ENCODE results near the gene ANO2.

Gene ANO2

GRCh38 chr12:5923043-5923605 is 21.9 kb downstream of the ANO2 start:
- no peak for DNase-seq
- intact Hi-C loops (cut with DNase I) = no loop called here

DNA sequence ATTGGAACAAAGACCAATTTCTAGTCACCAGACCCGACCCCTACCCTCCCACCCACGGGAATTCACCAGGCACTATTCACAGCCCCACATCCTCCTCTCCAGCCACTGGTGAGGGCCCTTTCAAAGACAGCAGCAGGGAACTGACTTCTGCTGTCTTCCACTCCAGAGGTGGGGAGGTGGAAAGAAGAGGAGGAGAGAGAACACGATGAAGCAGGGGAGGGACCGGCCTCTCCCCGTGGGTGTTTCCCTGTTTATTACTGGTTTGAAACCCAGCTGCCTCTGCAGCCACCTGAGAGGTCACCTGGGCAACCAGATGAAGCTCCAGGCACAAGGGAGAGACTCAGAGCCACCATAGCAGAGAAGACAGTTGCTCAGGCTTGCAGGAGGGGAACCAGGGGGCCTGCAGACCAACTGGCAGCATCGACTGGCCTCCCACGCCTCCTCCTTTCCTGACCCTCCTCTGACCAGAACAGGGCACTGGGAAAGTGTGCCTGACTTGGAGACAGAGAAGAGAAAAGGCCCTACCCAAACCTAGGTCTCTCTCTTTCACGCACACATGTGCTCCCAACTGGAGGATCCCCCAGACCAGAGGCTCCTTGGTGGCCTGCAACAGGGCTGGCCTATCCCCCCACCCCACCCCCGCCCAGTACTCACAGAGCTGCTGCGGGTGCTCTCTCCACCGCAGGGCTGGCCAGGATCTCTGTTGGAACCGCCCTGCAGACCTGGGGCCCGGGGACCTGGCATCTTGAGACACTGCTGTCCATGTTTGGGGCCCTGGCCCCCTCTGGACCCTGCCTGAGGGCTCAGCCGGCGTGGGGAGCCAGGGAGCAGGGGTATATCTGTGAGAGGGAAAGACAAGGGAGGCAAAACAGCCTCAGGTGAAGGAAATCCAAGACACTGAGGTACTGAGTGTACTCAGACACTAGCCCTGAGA is 22.8 kb downstream of the ANO2 start:
- peak in 13 of 42 donors; percentile 13 to 61 (median 30) for DNase-seq
- intact Hi-C loops (cut with DNase I) = no loop called here

DNA sequence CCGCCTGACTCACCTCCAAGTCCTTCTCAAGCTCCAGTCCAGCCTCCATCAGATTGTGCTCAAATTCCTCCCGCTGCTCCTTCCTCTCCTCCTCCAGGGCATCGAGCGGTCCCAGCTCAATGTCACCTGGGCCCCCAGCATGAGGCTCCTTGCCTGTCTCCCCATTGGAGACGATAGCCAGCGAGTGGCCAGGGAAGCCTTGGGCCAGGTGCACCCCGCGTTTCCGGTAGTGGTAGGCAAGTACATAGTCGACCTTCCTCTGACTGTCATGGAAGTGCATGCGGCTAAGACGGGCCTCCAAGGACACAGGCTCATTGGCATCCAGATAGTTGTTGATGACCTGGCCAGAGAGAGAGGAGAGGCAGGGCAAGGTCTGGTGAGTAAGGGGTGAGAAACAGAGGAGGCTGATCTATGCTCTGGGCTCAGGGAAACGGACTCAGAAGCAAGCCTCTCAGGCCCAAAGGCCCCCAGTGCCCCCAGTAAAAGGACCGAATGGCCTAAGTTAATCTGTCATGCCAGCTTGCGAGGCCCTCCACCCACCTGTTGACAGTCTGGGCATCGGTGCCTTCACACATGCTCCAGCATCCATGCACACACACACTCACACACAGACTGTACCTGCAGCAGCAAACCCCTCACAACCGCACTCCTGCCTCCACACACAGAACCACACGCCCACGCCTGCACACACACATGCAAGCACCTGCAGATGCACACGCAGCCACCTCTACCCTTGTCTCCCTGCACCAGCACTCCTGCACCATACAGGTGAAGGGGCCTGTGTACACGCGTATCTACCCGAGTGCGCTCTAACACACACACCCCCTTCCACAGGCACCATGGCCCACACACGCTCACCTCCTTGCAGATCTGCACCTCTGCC is 23.8 kb downstream of the ANO2 start:
- DNase-seq = peak in 40 of 42 donors; percentile 4 to 77 (median 52)
- intact Hi-C loops (cut with DNase I) = no loop called here

DNA sequence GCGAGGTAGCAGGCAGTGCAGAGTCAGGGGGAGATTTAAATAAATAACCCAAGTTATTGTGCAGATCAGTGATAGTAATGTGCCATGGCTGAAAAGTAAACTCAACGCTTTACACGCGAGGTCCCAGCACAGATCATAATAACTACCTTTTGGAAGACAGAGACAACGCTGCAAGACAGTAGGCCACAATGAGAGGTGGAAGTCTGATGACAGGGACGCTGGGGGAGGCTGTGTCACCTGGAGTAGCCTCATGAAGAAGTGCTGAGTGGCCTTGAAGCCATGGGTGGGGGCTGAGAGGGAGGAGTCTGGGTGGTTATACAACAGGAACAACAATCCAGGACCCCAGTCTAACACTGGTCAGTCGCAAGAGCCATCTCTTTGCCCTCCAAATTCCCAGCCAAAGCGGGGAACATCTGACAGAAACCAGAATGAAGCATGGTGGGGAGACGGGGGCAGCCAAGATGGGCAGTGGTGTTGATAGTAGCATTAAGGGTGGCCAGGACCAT is 28.2 kb downstream of the ANO2 start:
- DNase-seq = no peak
- intact Hi-C loops (cut with DNase I) = no loop called here

GRCh38 chr12:5915511-5915910 is 29.5 kb downstream of the ANO2 start:
- DNase-seq = no peak
- intact Hi-C loops (cut with DNase I) = no loop called here

- intact Hi-C loops (cut with DNase I) = no loop called here
- no peak for DNase-seq
Measured at GRCh38 chr12:5914387-5915149, 30.5 kb downstream of the ANO2 start.

GRCh38 chr12:5913387-5913786 is 31.7 kb downstream of the ANO2 start:
- DNase-seq = peak in 1 of 42 donors; percentile 18
- intact Hi-C loops (cut with DNase I) = no loop called here

- intact Hi-C loops (cut with DNase I) = no loop called here
- DNase-seq = peak in 2 of 42 donors; percentile 19 to 29
Measured at GRCh38 chr12:5912437-5913334, 32.4 kb downstream of the ANO2 start.

GRCh38 chr12:5912011-5912410 is 33.0 kb downstream of the ANO2 start:
- peak in 1 of 42 donors; percentile 6 for DNase-seq
- intact Hi-C loops (cut with DNase I) = no loop called here

DNA sequence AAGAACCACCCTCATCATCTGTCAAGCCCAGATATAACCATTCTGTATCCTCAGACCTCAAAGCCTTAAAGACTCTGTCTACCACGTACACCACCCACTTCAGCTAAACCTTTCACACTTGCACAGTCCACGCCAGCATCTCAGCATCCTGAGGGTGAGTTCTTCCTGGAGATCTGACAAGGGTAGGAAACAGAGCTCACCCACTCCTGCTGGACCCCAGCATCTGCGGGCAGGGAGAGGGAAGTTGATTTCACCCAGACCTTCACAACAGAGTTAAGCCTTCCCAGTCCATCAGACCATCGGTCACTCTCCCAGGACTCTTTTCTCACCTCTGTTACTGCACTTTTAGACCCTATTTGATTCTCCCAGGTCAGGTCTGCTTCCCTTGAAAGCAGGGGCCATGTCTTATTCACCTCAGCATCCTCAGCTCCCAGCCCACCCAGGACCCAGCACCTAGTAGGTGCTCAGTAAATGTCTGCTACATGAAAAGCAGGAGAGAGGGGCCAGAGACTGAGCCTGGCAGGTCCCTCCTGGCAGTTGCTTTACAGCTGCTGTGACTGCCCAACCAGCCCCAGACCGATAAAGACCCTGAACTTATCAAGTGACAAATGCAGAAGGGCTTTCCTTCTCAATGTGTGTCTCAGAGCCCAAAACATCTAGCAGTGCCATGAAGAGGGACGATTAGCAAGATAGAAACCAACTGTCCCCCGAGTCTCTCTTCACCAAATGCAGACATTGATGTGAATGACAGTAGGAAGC is 34.1 kb downstream of the ANO2 start:
- intact Hi-C loops (cut with DNase I) = no loop called here
- DNase-seq = peak in 2 of 42 donors; percentile 18 to 25

GRCh38 chr12:5909560-5909959 is 35.5 kb downstream of the ANO2 start:
- peak in 1 of 42 donors; percentile 24 for DNase-seq
- intact Hi-C loops (cut with DNase I) = no loop called here

GRCh38 chr12:5908251-5908650 is 36.8 kb downstream of the ANO2 start:
- intact Hi-C loops (cut with DNase I) = no loop called here
- DNase-seq = peak in 2 of 42 donors; percentile 9 to 15

DNA sequence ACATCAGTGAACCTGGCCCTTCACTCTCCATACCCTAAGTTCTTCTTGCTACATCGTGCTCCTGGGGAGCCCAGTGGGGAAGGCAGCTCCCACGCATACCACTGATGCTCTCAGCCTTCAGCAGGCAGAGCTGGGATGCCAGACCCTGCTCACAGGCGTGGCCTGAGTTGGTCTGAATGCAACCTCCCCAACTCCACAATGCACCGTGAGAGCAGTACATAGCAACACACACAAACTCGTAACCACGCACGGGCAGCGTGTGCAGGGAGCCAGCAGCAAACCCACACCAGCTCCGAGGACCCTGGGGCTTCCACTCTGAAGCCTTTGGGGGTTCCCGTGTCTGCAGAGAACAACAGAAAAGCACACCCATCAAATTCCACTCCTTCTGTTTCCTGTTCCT is 37.3 kb downstream of the ANO2 start:
- DNase-seq = peak in 1 of 42 donors; percentile 34

GRCh38 chr12:5905757-5906156 is 39.3 kb downstream of the ANO2 start:
- intact Hi-C loops (cut with DNase I) = no loop called here
- DNase-seq = peak in 1 of 42 donors; percentile 7

More for the DNA sequence above, 37.3 kb downstream of the ANO2 start:
- intact Hi-C loops (cut with DNase I) = no loop called here

- DNase-seq = peak in 2 of 42 donors; percentile 10 to 18
- intact Hi-C loops (cut with DNase I) = no loop called here
Measured at GRCh38 chr12:5904969-5905368, 40.1 kb downstream of the ANO2 start.

GRCh38 chr12:5904441-5904840 is 40.6 kb downstream of the ANO2 start:
- peak in 2 of 42 donors; percentile 2 to 25 for DNase-seq
- intact Hi-C loops (cut with DNase I) = no loop called here

DNA sequence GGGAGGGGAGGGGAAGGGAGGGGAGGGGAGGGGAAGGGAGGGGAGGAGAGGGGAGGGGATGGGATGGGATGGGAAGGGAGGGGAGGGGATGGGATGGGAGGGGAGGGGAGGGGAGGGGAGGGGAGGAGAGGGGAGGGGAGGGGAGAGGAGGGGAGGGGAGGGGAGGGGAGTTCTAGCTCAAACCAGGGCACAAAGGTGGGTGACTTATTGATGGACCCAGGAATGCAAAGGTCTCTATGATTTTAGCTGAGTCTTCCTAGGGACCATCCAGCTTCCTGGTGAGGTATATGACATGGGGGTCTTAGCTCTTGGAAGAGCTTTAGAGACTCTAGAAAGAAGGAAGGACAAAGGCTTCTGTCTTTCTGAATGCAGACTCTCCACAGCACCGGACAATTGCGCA is 42.3 kb downstream of the ANO2 start:
- DNase-seq = no peak
- intact Hi-C loops (cut with DNase I) = no loop called here
